HG03521 (cell line): ENCODE results near the gene CLEC16A.
"Not testable (repeated sequence)": the region's sequence is repeated elsewhere in the genome, so short reads cannot be mapped to it uniquely, and the experiment has no call there.

Experiments used
- ATAC-seq: cut with Tn5 transposase; IDR thresholded peaks from one replicate; pipeline ENCODE4 v1.9.1; 2021; ENCODE audit warnings: mild to moderate bottlenecking, moderate library complexity; ENCODE audit not compliant: unreplicated experiment

The CLEC16A gene

GRCh38 chr16:11205754-11206581 lies 261.6 kb downstream of the CLEC16A start:
- no peak for ATAC-seq

- ATAC-seq, result no peak
These were observed 263.3 kb downstream of the CLEC16A start for GRCh38 chr16:11207646-11208045.

GRCh38 chr16:11208916-11209665 lies 264.7 kb downstream of the CLEC16A start:
- ATAC-seq, result no peak

- ATAC-seq, result no peak
These were observed 265.9 kb downstream of the CLEC16A start for GRCh38 chr16:11210260-11210659.

GRCh38 chr16:11211061-11211976 lies 267.0 kb downstream of the CLEC16A start:
- no peak for ATAC-seq

GRCh38 chr16:11211977-11212797 lies 267.8 kb downstream of the CLEC16A start:
- ATAC-seq, result no peak

- no peak for ATAC-seq
These were observed 268.4 kb downstream of the CLEC16A start for GRCh38 chr16:11212798-11213196.

- no peak for ATAC-seq
These were observed 269.0 kb downstream of the CLEC16A start for GRCh38 chr16:11213373-11213772.

- no peak for ATAC-seq
These were observed 269.4 kb downstream of the CLEC16A start for GRCh38 chr16:11213799-11214198.

GRCh38 chr16:11215935-11216556 lies 271.7 kb downstream of the CLEC16A start:
- no peak for ATAC-seq

GRCh38 chr16:11217651-11218603 lies 273.6 kb downstream of the CLEC16A start:
- ATAC-seq, result no peak

- ATAC-seq, result no peak
These were observed 274.2 kb downstream of the CLEC16A start for GRCh38 chr16:11218604-11218962.

GRCh38 chr16:11219178-11219577 lies 274.8 kb downstream of the CLEC16A start:
- ATAC-seq, result no peak

- ATAC-seq, result not testable (repeated sequence)
These were observed 276.1 kb downstream of the CLEC16A start for GRCh38 chr16:11220507-11220906.

GRCh38 chr16:11224096-11224893 lies 279.9 kb downstream of the CLEC16A start:
- ATAC-seq, result peak; percentile 39

GRCh38 chr16:11224894-11225676 lies 280.7 kb downstream of the CLEC16A start:
- peak; percentile 79 for ATAC-seq
